H7 (cell line): ENCODE results near the gene AGBL3. TPM values are rescaled to one million over a fixed set of nuclear protein-coding genes. Genes with fewer than 3 reads are reported as not detected.
A peak's percentile ranks its signal among the peaks of the same experiment; 100 is the strongest.
"Not testable (repeated sequence)": the region's sequence is repeated elsewhere in the genome, so short reads cannot be mapped to it uniquely, and the experiment has no call there.

Source experiments
- DNase-seq: peaks from one replicate; pipeline ENCODE4 v3.0.0; 2012
- H3K27me3 ChIP-seq: 2 replicates; pipeline ENCODE4 v1.6.0; 2011; ENCODE audit warnings: mild to moderate bottlenecking, low read length; ENCODE audit not compliant: control insufficient read depth, insufficient read depth
- H3K36me3 ChIP-seq: replicated peaks from 2 replicates; pipeline ENCODE4 v1.5.1; 2011; ENCODE audit warnings: low read length; ENCODE audit not compliant: control insufficient read depth, insufficient read depth
- H3K4me3 ChIP-seq: 2 replicates; pipeline ENCODE4 v1.5.1; 2011; ENCODE audit warnings: low read depth, mild to moderate bottlenecking, control low read depth, low read length, moderate library complexity; ENCODE audit not compliant: insufficient read depth
- total RNA-seq: library from RNA; depleted of rRNA; stranded (reverse); fragments of >200 nt; shearing (Covaris generic); gene quantifications from 2 replicates; pipeline ENCODE4 v1.2.3, GENCODE V29; 2014

The AGBL3 gene
- total RNA-seq, 1 experiment from 2014 or later: 1.7 TPM

- H3K4me3 ChIP-seq: no peak overlapping the region
- DNase-seq: no peak
- no peaks in the 10 kb centered on the region for H3K27me3 ChIP-seq
- H3K36me3 ChIP-seq: no peaks in the 10 kb centered on the region
These were observed 7.7 kb downstream of the AGBL3 start for GRCh38 chr7:134993877-134994456.

- no peak for DNase-seq
- H3K27me3 ChIP-seq: no peaks in the 10 kb centered on the region
- no peaks in the 10 kb centered on the region for H3K36me3 ChIP-seq
- no peak overlapping the region for H3K4me3 ChIP-seq
These were observed 9.2 kb downstream of the AGBL3 start for GRCh38 chr7:134995239-134996096.

- H3K27me3 ChIP-seq: no peaks in the 10 kb centered on the region
- H3K4me3 ChIP-seq: no peak overlapping the region
- no peak for DNase-seq
- H3K36me3 ChIP-seq: no peaks in the 10 kb centered on the region
These were observed 9.8 kb downstream of the AGBL3 start for GRCh38 chr7:134996097-134996550.

GRCh38 chr7:134997214-134997885, 11.0 kb downstream of the AGBL3 start:
- Histone ChIP-seq H3K36me3 (no peaks in the 10 kb centered on the region), H3K4me3 (no peak overlapping the region), H3K27me3 (no peaks in the 10 kb centered on the region)
- DNase-seq: no peak

GRCh38 chr7:134999136-134999535, 12.8 kb downstream of the AGBL3 start:
- no peaks in the 10 kb centered on the region for H3K36me3 ChIP-seq
- DNase-seq: no peak
- no peaks in the 10 kb centered on the region for H3K27me3 ChIP-seq
- no peak overlapping the region for H3K4me3 ChIP-seq

GRCh38 chr7:135001390-135002165, 15.3 kb downstream of the AGBL3 start:
- Histone ChIP-seq H3K27me3 (no peaks in the 10 kb centered on the region), H3K36me3 (no peaks in the 10 kb centered on the region), H3K4me3 (no peak overlapping the region)
- DNase-seq: no peak

- Histone ChIP-seq H3K36me3 (no peaks in the 10 kb centered on the region), H3K4me3 (no peak overlapping the region), H3K27me3 (no peaks in the 10 kb centered on the region)
- no peak for DNase-seq
These were observed 25.9 kb downstream of the AGBL3 start for GRCh38 chr7:135012229-135012628.

- no peaks in the 10 kb centered on the region for H3K27me3 ChIP-seq
- H3K36me3 ChIP-seq: no peaks in the 10 kb centered on the region
- H3K4me3 ChIP-seq: no peak overlapping the region
- DNase-seq: no peak
These were observed 37.3 kb downstream of the AGBL3 start for GRCh38 chr7:135023622-135024021.

GRCh38 chr7:135035252-135035651, 48.9 kb downstream of the AGBL3 start:
- H3K4me3 ChIP-seq: no peak overlapping the region
- H3K27me3 ChIP-seq: no peaks in the 10 kb centered on the region
- H3K36me3 ChIP-seq: no peaks in the 10 kb centered on the region
- no peak for DNase-seq

GRCh38 chr7:135067017-135067416, 80.7 kb downstream of the AGBL3 start:
- DNase-seq, H3K4me3 ChIP-seq, H3K36me3 ChIP-seq, H3K27me3 ChIP-seq: not testable (repeated sequence)

- Histone ChIP-seq H3K27me3 (no peaks in the 10 kb centered on the region), H3K36me3 (no peaks in the 10 kb centered on the region), H3K4me3 (no peak overlapping the region)
- DNase-seq: no peak
These were observed 87.8 kb downstream of the AGBL3 start for GRCh38 chr7:135074096-135074495.

GRCh38 chr7:135074531-135074930, 88.2 kb downstream of the AGBL3 start:
- H3K27me3 ChIP-seq: no peaks in the 10 kb centered on the region
- H3K4me3 ChIP-seq: no peak overlapping the region
- no peak for DNase-seq
- H3K36me3 ChIP-seq: no peaks in the 10 kb centered on the region

GRCh38 chr7:135075716-135076115, 89.4 kb downstream of the AGBL3 start:
- Histone ChIP-seq H3K27me3 (no peaks in the 10 kb centered on the region), H3K4me3 (no peak overlapping the region), H3K36me3 (no peaks in the 10 kb centered on the region)
- peak; percentile 2 for DNase-seq

GRCh38 chr7:135076882-135077281, 90.6 kb downstream of the AGBL3 start:
- DNase-seq: no peak
- H3K27me3 ChIP-seq: no peaks in the 10 kb centered on the region
- H3K4me3 ChIP-seq: no peak overlapping the region; the same call in 1 of the 2 replicates
- no peaks in the 10 kb centered on the region for H3K36me3 ChIP-seq
